IMR-90 (cell line): ENCODE data around the gene LPIN1.

Source experiments
- BHLHE40 ChIP-seq: fragments of 150-350 bp; IDR thresholded peaks from 2 replicates; pipeline ENCODE4 v1.6.1; 2016; ENCODE audit warnings: mild to moderate bottlenecking, low read depth, low read length
- TF ChIP-seq, protein P1 (sequence below): conservative IDR thresholded peaks from 2 replicates; pipeline ENCODE4 v1.5.1; 2012; ENCODE audit warnings: mild to moderate bottlenecking, low read depth, low read length, improper control_type of control experiment
- TF ChIP-seq, protein P2 (sequence below): fragments of 150-350 bp; IDR thresholded peaks from 2 replicates; pipeline ENCODE4 v1.6.1; 2017; ENCODE audit warnings: mild to moderate bottlenecking, antibody characterized with exemption, low read length, low read depth

DNA sequence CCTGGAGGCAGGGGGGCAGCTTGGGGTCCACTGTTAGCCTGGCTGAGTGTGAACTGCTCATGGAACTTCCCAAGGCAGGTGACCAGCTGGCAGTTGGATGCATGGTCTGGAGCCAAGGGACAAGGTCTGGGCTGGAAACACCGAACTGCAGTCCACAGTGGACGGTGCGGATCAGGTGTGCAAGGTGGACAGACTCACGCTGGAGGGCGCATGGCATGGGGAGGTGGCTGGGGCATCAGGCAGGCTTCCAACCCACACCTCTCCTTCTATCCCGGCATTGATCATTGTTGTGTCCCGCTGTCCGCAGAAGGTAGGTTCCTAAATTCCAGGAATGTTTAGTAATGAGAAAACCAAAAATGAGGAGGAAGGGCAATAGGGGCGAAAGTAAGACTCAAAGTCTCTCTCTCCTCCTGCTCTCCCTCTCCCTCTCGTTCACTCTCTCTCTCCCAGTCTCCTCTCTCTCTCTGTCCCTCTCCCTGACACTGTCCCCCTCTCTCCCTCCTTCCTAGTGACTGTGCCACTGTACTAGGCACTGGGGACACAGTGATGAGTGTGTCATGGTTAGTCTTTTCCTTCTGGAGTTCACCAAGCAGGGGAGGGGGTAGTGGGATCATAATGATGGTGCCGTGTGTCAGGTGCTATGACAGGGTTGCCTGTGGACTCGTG lies 30.3 kb upstream of the LPIN1 start:
- TF ChIP-seq, protein P1, sequence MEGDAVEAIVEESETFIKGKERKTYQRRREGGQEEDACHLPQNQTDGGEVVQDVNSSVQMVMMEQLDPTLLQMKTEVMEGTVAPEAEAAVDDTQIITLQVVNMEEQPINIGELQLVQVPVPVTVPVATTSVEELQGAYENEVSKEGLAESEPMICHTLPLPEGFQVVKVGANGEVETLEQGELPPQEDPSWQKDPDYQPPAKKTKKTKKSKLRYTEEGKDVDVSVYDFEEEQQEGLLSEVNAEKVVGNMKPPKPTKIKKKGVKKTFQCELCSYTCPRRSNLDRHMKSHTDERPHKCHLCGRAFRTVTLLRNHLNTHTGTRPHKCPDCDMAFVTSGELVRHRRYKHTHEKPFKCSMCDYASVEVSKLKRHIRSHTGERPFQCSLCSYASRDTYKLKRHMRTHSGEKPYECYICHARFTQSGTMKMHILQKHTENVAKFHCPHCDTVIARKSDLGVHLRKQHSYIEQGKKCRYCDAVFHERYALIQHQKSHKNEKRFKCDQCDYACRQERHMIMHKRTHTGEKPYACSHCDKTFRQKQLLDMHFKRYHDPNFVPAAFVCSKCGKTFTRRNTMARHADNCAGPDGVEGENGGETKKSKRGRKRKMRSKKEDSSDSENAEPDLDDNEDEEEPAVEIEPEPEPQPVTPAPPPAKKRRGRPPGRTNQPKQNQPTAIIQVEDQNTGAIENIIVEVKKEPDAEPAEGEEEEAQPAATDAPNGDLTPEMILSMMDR, result no peak
- TF ChIP-seq, protein P2, sequence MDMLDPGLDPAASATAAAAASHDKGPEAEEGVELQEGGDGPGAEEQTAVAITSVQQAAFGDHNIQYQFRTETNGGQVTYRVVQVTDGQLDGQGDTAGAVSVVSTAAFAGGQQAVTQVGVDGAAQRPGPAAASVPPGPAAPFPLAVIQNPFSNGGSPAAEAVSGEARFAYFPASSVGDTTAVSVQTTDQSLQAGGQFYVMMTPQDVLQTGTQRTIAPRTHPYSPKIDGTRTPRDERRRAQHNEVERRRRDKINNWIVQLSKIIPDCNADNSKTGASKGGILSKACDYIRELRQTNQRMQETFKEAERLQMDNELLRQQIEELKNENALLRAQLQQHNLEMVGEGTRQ, result no peak
- no peak for TF ChIP-seq BHLHE40
